ENCODE results near the gene CLCN7.

DNA sequence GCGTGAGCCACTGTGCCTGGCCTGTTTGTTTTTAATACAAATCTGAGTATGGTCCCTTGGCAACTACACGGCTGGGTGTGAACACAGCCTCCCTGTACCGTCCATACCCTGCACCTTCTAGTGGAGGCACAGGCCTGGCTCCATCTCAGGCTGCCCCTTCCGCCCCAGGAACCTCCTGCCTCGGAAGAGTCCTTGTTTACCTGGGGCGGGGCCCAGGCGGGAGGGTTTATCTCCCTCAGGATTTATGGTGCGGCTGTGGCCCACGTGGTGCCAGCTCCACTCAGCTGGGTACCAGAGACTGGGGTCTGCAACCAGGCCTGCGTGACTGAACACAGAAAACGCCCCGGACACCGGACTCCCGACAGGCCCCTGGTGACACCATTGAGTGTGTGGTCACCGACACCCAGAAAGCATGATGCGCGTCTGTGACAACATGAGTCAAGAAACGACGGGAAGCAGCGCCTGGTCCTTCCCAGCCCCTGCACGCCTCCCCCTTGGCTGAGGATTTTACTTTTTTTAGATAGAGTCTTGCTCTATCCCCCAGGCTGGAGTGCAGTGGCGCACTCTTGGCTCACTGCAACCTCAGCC lies 79.3 kb downstream of the CLCN7 start:
- no peak for TF ChIP-seq CTCF (IDR thresholded peaks at IDR 0.05; ENCODE audit: extremely low read depth in 1 of 2, insufficient read depth in 1 of 2, low read depth in 1 of 2, low read length in 2 of 2)
- no peak for TF ChIP-seq POLR2AphosphoS5 (IDR thresholded peaks at IDR 0.05; ENCODE audit: insufficient read depth, low read depth, low read length)
- no peak for TF ChIP-seq POLR2A (IDR thresholded peaks at IDR 0.05; ENCODE audit: low read depth, low read length)
- no peak for TF ChIP-seq JUN (IDR thresholded peaks at IDR 0.05; ENCODE audit: borderline replicate concordance, insufficient read depth, insufficient read length, low read depth)
- no peak for TF ChIP-seq MYC (IDR thresholded peaks at IDR 0.05; ENCODE audit: low read depth, low read length)
- TF ChIP-seq, protein P1, sequence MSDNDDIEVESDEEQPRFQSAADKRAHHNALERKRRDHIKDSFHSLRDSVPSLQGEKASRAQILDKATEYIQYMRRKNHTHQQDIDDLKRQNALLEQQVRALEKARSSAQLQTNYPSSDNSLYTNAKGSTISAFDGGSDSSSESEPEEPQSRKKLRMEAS (IDR thresholded peaks at IDR 0.05; ENCODE audit: insufficient read depth, insufficient read length): no peak
- no peak for TF ChIP-seq EZH2 (IDR thresholded peaks at IDR 0.05; ENCODE audit: borderline replicate concordance, low read depth, low read length, severe bottlenecking)
- no peak for TF ChIP-seq FOS (IDR thresholded peaks at IDR 0.05; ENCODE audit: borderline replicate concordance, insufficient read depth, low read length)
